Inferior parietal cortex (tissue), 1 donor: Measurements from ENCODE around the gene MLLT3.

Experiments
- DNase-seq: peaks from one replicate; pipeline ENCODE4 v3.0.0-alpha.2; 2016; ENCODE audit errors: extremely low spot score

Gene MLLT3

GRCh38 chr9:20625003-20625349, 2.7 kb upstream of the MLLT3 start:
- DNase-seq, result no peak

- DNase-seq, result peak; percentile 92
These were observed 2.1 kb upstream of the MLLT3 start for GRCh38 chr9:20624201-20625002.

GRCh38 chr9:20623748-20624124, 1.4 kb upstream of the MLLT3 start:
- no peak for DNase-seq

DNA sequence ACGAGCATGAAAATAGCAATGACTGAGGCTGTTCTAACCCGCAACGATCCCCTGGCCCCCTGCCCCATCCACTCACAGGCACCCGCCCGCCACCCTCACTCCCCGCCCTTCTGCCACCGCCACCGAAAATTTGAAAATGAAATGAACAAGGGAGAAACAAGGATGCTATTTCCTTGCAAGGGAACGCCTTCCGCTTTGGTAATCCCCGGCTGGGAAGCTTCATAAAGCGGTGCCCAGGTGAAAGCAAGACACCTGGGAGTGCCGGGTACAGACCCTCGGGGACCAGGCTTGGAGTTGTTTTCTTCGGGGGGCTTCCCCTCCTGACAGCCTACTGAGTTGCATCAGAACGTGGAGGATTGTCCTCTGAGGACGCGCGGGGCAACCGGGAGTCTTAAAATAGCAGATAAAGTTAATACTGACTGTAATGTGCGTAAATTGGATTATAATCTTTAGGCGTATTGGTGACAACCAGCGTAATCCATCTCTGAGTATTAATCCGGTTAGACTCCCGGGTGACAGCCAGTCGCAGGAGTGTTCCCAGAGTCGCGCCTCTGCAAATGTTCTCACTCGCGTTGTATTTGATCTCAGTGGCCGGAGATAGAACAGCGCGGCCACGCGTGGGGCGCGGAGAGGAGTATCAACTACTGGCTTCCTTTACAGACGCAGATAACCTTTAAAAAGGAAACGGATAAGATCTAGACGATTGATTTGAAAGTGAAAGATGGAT, 885 bp upstream of the MLLT3 start:
- DNase-seq, result no peak

GRCh38 chr9:20621471-20622329, 599 bp downstream of the MLLT3 start:
- no peak for DNase-seq

GRCh38 chr9:20620650-20621470, 1.4 kb downstream of the MLLT3 start:
- no peak for DNase-seq

GRCh38 chr9:20619487-20620200, 2.7 kb downstream of the MLLT3 start:
- no peak for DNase-seq

- no peak for DNase-seq
These were observed 3.9 kb downstream of the MLLT3 start for GRCh38 chr9:20618361-20618802.

GRCh38 chr9:20616808-20617207, 5.5 kb downstream of the MLLT3 start:
- DNase-seq, result no peak

DNA sequence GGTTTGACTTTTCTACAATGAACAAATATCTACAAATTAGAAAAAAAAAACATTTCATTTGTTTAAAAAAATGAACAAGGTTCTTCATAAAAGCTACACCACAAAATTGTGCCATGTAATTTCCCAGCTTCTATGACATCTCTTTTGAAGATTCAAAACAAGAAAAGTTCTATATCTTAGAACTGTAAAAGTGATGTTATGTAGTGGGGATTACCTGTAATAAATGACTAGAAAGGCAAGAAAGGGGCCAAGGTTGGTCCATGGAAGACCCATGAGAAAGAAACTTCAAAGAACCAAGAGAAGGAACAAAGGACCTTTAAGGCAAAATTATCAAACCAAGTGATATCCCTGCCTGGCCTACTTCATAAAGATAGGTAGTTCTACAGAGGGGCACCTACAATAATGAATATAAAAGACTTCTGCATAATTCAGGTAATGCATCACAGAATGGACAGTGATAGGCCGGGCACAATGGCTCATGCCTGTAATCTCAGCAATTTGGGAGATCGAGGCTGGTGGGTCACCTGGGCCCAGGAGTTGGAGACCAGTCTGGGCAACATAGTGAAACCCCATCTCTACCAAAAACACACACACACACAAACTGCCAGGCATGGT, 7.6 kb downstream of the MLLT3 start:
- no peak for DNase-seq

GRCh38 chr9:20611691-20612287, 10.5 kb downstream of the MLLT3 start:
- no peak for DNase-seq

DNA sequence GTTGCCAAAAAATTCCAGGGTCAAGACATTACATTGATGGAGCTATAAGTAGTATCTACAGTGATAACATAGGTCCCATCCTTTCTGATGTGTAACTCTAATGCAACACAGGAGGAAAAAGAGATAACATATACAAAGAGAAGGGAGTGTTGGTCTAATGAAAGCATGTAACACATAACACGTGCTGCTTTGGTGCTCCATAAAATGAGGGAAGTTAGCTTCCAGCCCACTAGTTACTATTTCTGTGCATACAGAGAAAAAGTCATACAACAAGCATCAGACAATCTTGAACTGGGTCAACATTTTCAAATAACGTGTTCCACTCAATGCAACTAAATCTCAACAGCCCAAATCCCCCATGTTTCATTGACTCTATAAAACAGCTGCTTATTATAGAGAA, 11.7 kb downstream of the MLLT3 start:
- DNase-seq, result no peak

DNA sequence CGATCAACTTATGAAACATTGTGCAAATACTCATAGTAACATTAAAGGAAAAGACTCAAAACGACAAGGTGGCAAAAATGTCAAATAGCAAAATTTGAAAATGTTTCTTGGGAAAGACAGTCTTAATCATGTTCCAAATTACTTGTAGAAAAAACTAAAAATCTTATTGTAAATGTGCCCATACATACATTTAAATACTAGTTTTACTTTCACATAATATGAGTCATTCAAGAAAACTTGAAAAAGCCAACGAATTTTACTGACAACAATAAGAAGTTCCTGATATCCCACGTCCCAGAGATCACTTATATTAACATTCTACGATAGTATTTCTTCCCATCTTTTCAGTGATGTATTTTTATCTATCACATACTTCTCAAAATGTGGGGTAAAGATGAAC, 13.7 kb downstream of the MLLT3 start:
- no peak for DNase-seq

DNA sequence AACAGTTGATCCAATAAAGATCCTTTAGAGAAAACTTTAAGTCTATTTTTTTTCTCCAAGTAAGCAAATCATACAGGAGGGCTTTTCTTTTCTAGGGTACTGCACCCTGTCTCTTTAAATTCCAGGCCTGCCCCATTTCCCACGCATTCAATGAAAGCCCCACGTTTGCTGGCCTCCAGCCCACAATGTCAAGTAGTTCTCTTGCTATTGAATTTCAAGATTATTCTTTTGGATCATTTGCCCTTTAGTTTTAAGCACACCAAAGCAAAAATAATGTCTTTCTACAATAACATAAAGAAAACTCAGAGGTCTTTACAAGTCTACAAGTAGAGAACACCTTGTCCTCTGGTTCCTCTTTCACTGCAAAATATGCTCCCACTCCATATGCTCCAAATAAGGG, 15.6 kb downstream of the MLLT3 start:
- no peak for DNase-seq

DNA sequence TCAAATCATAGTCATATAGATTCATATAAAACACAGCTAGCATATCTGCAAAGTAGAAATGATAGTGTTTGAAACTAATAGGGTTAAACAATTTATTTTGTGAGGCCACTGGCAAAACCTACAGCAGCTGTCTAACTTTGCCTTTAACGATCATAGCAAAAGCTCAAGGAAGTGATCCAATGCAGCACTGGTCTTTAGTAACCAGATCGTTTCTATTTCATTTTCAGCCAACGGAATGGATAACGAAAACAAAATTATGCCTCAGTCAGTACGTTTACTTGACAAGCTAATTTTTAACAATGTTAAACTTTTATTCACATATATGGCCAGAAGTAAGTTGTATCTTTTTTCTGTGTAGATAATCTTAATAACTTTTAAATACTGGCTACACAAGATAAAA, 17.7 kb downstream of the MLLT3 start:
- no peak for DNase-seq

DNA sequence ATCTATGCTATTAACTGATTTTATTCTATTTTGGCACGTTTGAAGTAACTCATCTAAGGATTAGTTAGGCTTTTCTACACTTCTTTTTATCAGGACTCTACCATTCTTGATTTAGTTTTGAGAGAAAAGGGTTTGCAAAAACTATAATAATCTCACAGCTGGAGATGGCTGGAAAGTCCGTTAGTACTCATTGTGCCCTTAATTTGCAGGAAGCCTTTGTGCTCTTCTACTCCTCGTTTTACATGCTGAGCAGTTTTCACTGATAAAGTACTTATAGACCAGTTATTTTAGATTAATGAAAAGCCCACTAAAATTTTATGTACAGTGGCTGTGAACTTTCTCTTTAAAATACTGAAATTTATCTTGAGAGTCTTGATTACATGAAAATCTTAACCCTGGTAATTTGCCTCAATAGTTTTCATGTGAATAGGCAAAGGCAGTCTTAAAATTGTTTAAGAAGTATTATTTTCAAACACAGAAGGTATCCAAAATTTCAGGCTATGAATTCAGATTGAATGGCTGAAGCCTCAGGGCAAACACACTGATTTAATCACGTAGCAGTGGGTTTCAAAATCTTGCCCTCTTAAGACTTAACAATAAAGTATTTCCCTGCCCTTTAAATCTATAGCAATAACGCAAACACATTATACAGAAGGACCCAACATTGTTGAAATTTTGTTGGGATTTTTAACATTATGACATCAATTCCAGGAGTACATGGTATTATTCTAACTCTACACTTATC, 18.6 kb downstream of the MLLT3 start:
- DNase-seq, result no peak

DNA sequence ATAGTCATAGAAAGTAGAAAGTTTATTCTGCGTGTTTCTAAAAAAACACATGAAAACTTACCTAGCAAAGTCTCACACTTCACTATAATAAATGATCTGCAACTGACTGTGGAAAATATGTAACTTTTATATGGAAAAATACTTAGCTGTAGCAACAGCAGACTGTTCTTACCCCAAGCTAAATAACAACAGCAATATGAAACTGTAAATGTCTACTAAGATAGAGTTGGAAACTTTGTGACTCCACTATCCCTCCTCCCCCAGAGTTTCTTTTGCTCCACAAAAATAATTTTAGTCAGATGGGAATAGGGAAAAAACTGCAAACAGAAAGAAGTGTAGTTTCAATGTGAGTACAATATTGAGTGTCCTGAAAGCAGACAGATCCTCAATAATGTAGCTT, 21.0 kb downstream of the MLLT3 start:
- DNase-seq, result no peak

DNA sequence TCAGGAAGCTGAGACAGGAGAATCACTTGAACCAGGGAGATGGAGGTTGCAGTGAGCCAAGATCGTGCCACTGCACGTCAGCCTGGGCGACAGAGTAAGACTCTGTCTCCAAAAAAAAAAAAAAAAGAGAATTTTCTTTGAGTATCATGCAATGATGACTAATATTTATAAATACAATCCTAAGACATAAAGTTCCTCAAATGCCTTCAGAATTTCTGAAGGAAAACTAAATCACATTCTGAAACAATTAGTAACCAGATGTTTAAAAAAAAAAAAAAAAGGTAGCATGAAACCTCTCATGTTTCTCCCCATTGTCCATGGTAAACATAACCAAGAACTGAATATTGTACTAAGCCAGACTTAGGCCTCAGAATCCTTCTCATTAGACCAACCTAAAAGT, 23.1 kb downstream of the MLLT3 start:
- DNase-seq, result no peak

GRCh38 chr9:20598367-20598766, 23.9 kb downstream of the MLLT3 start:
- DNase-seq, result no peak
